Nephron progenitor cell (in vitro differentiated cells): ENCODE data around the gene AHCYL1.
A peak's percentile ranks its signal among the peaks of the same experiment; 100 is the strongest.

Experiments used
- DNase-seq: peaks from one replicate; pipeline ENCODE4 v3.0.0; 2021
- H3K27ac Mint-ChIP-seq: 2 replicates; pipeline ENCODE4 v1.8.0; 2021; ENCODE audit warnings: mild to moderate bottlenecking, moderate library complexity, mixed read lengths
- H3K27me3 Mint-ChIP-seq: 2 replicates; pipeline ENCODE4 v1.8.0; 2021; ENCODE audit warnings: mild to moderate bottlenecking, low read depth, mixed read lengths; ENCODE audit not compliant: poor library complexity
- H3K36me3 Mint-ChIP-seq: 2 replicates; pipeline ENCODE4 v1.8.0; 2021; ENCODE audit warnings: low read depth, mixed read lengths
- H3K4me1 Mint-ChIP-seq: 2 replicates; pipeline ENCODE4 v1.8.0; 2021; ENCODE audit warnings: mixed read lengths
- H3K4me3 Mint-ChIP-seq: 2 replicates; pipeline ENCODE4 v1.8.0; 2021; ENCODE audit warnings: mild to moderate bottlenecking, moderate library complexity, mixed read lengths
- H3K9me3 Mint-ChIP-seq: 2 replicates; pipeline ENCODE4 v1.8.0; 2021; ENCODE audit warnings: mild to moderate bottlenecking, moderate library complexity, mixed read lengths
- TF ChIP-seq, protein P1 (sequence below): fragments of 200-600 bp; sonication (generic); IDR thresholded peaks from 2 replicates; pipeline ENCODE4 v1.5.0; 2021; ENCODE audit warnings: antibody characterized with exemption

Gene AHCYL1

GRCh38 chr1:109977225-109977624 lies 7.3 kb upstream of the AHCYL1 start:
- no peaks in the 10 kb centered on the region for H3K36me3 Mint-ChIP-seq
- TF ChIP-seq, protein P1, sequence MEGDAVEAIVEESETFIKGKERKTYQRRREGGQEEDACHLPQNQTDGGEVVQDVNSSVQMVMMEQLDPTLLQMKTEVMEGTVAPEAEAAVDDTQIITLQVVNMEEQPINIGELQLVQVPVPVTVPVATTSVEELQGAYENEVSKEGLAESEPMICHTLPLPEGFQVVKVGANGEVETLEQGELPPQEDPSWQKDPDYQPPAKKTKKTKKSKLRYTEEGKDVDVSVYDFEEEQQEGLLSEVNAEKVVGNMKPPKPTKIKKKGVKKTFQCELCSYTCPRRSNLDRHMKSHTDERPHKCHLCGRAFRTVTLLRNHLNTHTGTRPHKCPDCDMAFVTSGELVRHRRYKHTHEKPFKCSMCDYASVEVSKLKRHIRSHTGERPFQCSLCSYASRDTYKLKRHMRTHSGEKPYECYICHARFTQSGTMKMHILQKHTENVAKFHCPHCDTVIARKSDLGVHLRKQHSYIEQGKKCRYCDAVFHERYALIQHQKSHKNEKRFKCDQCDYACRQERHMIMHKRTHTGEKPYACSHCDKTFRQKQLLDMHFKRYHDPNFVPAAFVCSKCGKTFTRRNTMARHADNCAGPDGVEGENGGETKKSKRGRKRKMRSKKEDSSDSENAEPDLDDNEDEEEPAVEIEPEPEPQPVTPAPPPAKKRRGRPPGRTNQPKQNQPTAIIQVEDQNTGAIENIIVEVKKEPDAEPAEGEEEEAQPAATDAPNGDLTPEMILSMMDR: no peak
- peaks cover 25% of the 10 kb centered on the region for H3K4me1 Mint-ChIP-seq
- H3K27ac Mint-ChIP-seq: no peak overlapping the region
- no peaks in the 10 kb centered on the region for H3K9me3 Mint-ChIP-seq
- H3K4me3 Mint-ChIP-seq: no peak overlapping the region
- peaks cover 9% of the 10 kb centered on the region for H3K27me3 Mint-ChIP-seq
- no peak for DNase-seq

- Mint-ChIP-seq H3K9me3 (no peaks in the 10 kb centered on the region), H3K4me3 (no peak overlapping the region), H3K27me3 (peaks cover 9% of the 10 kb centered on the region), H3K4me1 (peaks cover 25% of the 10 kb centered on the region), H3K27ac (no peak overlapping the region), H3K36me3 (no peaks in the 10 kb centered on the region)
- DNase-seq: no peak
- TF ChIP-seq, protein P1: no peak
These were observed 6.7 kb upstream of the AHCYL1 start for GRCh38 chr1:109977657-109978378.

DNA sequence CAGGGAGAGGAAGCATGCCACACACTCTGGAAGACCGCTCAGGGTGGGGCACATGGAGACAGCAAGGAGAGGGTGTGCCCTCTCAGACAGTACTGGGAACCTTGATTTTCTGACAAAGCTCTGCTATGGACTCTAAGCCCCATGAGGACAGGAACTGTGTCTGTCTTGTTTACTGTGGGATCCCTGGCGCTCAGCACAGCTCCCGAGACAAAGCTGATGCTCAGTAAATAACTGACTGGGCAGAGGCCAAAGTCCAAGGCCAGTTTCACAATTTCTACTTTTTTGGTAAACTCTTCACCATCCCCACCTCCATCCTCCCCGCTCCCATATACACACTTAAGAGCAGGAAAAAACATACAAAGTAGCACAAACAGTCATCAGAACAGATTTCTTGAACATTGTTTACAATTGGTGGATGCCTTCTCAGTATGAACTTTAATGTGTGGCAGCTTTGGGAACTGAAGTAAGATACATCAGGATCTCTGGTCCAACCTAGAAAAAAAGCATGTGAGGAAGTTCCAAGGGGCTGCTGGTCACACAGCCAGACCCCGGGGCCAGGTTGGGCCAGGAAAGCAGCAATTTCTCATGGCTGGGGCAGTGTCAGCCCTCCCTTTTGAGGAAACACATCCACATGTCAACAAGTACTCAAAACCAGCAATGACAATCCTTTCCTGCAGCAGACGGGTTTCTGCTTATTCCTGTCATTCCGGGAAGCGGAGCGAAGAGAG lies 5.6 kb upstream of the AHCYL1 start:
- Mint-ChIP-seq H3K27me3 (peaks cover 14% of the 10 kb centered on the region), H3K36me3 (no peaks in the 10 kb centered on the region), H3K9me3 (no peaks in the 10 kb centered on the region), H3K27ac (no peak overlapping the region), H3K4me1 (peaks cover 35% of the 10 kb centered on the region), H3K4me3 (no peak overlapping the region)
- TF ChIP-seq, protein P1: no peak
- DNase-seq: no peak

DNA sequence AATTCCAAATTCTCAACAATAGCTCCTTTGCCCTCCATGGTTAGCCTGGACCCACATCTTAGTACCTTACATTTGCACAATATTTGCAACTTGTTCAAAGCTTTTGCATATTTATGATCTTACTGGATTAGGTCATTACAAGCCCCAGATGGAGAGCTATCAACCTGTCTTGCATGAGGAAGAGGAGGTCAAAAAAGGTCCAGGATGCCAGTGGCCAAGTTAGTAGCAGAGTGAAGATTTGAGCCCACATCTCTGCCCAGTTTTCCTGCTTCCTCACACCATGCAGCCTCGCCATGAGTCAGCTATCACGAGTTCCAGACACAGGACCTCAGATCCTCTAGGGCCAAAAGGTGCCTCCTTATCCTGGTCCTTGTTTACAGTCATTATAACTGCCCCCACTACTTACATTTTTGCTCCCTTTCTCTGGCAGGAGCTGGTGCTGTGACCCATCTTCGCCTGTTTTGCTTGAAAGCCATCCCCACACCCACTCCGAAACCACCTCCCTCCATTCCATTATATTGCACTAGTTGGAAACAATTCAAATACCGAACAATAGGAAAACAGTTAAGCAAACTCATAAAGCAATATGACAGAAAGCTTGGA lies 5.0 kb upstream of the AHCYL1 start:
- no peak for DNase-seq
- TF ChIP-seq, protein P1: no peak
- Mint-ChIP-seq H3K4me3 (no peak overlapping the region), H3K9me3 (no peaks in the 10 kb centered on the region), H3K36me3 (no peaks in the 10 kb centered on the region), H3K27ac (no peak overlapping the region), H3K27me3 (peaks cover 14% of the 10 kb centered on the region), H3K4me1 (peaks cover 37% of the 10 kb centered on the region)

- TF ChIP-seq, protein P1: peak; percentile 17
- no peak for DNase-seq
- Mint-ChIP-seq H3K9me3 (no peaks in the 10 kb centered on the region), H3K36me3 (no peaks in the 10 kb centered on the region), H3K4me3 (no peak overlapping the region), H3K27ac (no peak overlapping the region), H3K4me1 (peaks cover 41% of the 10 kb centered on the region), H3K27me3 (peaks cover 14% of the 10 kb centered on the region)
These were observed 4.1 kb upstream of the AHCYL1 start for GRCh38 chr1:109980324-109981003.
